Hippocampal formation (tissue), 2 donors: ENCODE measurements around the gene LY9.

Source experiments
- DNase-seq, 2 donors: peaks; one replicate each; lab custom pipeline; 2025; lab: John Stamatoyannopoulos, UW

Gene LY9, protein sequence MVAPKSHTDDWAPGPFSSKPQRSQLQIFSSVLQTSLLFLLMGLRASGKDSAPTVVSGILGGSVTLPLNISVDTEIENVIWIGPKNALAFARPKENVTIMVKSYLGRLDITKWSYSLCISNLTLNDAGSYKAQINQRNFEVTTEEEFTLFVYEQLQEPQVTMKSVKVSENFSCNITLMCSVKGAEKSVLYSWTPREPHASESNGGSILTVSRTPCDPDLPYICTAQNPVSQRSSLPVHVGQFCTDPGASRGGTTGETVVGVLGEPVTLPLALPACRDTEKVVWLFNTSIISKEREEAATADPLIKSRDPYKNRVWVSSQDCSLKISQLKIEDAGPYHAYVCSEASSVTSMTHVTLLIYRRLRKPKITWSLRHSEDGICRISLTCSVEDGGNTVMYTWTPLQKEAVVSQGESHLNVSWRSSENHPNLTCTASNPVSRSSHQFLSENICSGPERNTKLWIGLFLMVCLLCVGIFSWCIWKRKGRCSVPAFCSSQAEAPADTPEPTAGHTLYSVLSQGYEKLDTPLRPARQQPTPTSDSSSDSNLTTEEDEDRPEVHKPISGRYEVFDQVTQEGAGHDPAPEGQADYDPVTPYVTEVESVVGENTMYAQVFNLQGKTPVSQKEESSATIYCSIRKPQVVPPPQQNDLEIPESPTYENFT

GRCh38 chr1:160795951-160796383, at the start of gene LY9:
TSS of gene LY9 (plus strand) at chr1:160796174. CDS start at chr1:160796188, 14 bp downstream.
- DNase-seq, result no peak

GRCh38 chr1:160746836-160747500, 49.0 kb upstream of the LY9 start:
- DNase-seq, result no peak

- DNase-seq, result no peak
Observed at GRCh38 chr1:160747717-160748116, 48.3 kb upstream of the LY9 start.

DNA sequence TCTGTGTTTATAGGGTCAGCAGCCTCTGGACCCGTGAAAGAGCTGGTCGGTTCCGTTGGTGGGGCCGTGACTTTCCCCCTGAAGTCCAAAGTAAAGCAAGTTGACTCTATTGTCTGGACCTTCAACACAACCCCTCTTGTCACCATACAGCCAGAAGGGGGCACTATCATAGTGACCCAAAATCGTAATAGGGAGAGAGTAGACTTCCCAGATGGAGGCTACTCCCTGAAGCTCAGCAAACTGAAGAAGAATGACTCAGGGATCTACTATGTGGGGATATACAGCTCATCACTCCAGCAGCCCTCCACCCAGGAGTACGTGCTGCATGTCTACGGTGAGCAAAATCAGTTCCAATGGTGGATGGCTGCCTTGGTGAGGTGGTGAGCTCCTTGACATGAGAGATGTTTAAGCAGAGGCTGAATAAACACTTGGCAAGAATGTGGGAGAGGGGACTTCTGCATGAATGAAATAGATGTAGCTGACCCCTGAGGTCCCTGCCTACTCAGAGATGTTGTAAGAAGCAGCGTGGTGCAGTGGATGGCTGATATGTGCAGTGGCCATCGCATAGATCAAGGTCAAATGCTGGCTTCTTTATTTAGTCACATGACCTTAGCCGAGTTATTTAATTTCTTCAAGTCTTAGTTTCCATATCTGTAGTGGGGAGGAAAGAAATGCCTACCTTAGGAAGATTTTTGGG, 47.6 kb upstream of the LY9 start:
- DNase-seq, result no peak

GRCh38 chr1:160748878-160749269, 47.1 kb upstream of the LY9 start:
- DNase-seq, result no peak

DNA sequence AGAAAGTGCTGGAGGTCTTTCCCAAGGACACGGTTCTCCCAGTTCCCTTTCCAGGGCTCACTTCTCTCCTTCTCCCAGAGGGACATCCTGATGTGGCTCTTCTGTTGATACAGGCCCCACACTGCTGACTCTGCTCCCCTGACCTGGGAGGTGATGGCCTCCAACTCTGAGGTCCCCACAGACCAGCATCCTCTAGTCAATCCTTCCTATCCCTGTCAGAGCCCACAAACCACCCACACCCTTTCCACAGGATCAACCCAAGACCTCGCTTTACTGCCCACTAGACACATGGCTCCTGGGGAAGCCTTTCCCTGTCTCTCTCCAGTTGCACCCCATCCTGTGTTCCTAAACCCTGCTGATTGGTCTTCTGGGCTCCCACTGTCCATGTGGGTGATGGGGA, 45.4 kb upstream of the LY9 start:
- no peak for DNase-seq

- DNase-seq, result no peak
Observed at GRCh38 chr1:160752406-160752805, 43.6 kb upstream of the LY9 start.

DNA sequence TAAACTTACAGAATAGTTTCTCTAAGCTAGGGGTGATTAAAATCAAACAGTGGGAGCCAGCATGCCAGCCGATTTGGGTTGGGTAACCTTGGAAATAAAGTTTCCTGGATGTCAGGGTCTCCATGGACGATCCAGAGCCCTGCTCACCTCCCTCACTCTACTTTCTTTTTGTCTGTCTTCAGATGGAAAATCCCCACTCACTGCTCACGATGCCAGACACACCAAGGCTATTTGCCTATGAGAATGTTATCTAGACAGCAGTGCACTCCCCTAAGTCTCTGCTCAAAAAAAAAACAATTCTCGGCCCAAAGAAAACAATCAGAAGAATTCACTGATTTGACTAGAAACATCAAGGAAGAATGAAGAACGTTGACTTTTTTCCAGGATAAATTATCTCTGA, 43.0 kb upstream of the LY9 start:
- DNase-seq, result no peak

- DNase-seq, result no peak
Observed at GRCh38 chr1:160753594-160753993, 42.4 kb upstream of the LY9 start.

DNA sequence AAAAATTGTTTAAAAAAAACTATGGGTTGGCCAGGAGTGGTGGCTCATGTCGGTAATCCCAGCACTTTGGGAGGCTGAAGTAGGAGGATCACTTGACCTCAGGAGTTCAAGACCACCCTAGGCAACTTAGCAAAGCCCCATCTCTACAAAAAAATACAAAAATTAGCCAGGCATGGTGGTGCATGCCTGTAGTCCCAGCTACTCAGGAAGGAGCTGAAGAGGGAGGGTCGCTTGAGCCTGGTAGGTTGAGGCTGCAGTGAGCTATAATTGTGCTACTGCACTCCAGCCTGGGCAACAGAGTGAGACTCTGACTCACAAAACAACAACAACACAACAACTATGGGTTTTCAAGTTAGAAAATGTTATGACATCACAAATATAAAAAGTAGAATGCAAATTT, 40.5 kb upstream of the LY9 start:
- DNase-seq, result no peak

- no peak for DNase-seq
Observed at GRCh38 chr1:160755911-160756848, 39.8 kb upstream of the LY9 start.

DNA sequence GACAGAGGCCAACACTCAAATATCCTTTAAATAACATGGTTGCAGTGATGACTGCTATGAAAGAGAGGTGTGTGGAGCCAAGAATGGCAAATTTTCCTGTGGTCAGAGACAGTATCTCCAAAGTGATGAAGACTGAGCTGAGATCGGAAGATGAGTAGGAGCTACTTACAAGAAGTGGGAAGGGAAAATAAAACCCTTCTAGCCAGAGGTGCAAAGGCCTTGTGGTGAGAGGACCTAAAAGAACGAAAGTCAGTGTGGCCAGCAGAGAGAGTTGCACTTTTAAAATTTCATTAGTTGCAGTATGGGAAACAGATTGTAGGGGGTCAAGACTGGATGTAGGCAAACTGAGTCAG, 39.1 kb upstream of the LY9 start:
- no peak for DNase-seq

GRCh38 chr1:160758521-160758920, 37.5 kb upstream of the LY9 start:
- no peak for DNase-seq

GRCh38 chr1:160759740-160760139, 36.2 kb upstream of the LY9 start:
- no peak for DNase-seq

- no peak for DNase-seq
Observed at GRCh38 chr1:160761046-160761445, 34.9 kb upstream of the LY9 start.

DNA sequence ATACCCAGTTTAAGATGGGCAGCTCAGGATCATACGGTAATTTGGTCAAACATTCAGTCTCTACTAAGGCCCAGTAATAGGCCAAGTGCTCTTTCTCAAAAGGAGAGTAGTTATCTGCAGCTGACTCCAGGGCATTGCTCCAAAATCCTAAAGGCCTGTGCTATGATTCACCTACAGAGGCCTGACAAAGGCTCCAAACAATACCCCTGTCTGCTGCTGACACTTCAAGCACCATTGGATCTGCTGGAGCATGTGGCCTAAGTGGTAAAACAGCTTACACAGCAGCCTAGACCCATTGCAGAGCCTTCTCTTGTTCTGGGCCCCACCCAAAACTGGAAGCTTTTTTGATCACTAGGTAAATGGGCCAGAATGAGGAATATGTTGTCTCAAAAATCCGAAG, 34.1 kb upstream of the LY9 start:
- DNase-seq, result no peak

DNA sequence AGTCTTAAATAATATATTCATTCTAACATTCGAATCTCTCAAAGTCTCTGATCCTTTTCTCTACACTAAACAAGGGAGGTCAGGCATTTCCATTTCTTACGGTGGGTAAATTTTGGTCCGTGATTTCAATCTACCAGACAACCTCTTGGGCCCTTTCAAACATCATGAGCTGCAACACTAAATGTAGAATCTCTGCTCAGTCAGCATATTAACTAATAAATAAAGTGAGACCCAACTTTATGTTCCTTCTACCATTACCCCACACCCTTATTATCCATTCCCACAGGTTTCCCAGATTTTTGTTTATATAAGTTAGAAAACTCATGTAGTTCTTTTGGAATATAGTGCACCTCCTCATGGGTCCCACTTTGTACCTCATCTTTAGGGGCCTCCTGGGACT, 32.0 kb upstream of the LY9 start:
- no peak for DNase-seq

- DNase-seq, result no peak
Observed at GRCh38 chr1:160767395-160768294, 28.3 kb upstream of the LY9 start.

- peak in 1 of 2 donors; percentile 7 for DNase-seq
Observed at GRCh38 chr1:160768295-160768657, 27.7 kb upstream of the LY9 start.

- no peak for DNase-seq
Observed at GRCh38 chr1:160772331-160772730, 23.6 kb upstream of the LY9 start.
